GM12864 (cell line): ENCODE data around the gene SSNA1.

Experiments used
- DNase-seq: peaks from one replicate; pipeline ENCODE4 v3.0.0-alpha.2; 2011; ENCODE audit warnings: low read depth
- H3K4me3 ChIP-seq: 2 replicates; pipeline ENCODE4 v1.5.1; 2011; ENCODE audit warnings: mild to moderate bottlenecking, low read depth, low read length, control low read depth
- TF ChIP-seq, protein P1 (sequence below): IDR thresholded peaks from 2 replicates; pipeline ENCODE4 v1.5.1; 2011; ENCODE audit warnings: low read depth, mild to moderate bottlenecking, moderate library complexity, low read length, control low read depth, inconsistent platforms; ENCODE audit errors: missing control alignments

Gene SSNA1

DNA sequence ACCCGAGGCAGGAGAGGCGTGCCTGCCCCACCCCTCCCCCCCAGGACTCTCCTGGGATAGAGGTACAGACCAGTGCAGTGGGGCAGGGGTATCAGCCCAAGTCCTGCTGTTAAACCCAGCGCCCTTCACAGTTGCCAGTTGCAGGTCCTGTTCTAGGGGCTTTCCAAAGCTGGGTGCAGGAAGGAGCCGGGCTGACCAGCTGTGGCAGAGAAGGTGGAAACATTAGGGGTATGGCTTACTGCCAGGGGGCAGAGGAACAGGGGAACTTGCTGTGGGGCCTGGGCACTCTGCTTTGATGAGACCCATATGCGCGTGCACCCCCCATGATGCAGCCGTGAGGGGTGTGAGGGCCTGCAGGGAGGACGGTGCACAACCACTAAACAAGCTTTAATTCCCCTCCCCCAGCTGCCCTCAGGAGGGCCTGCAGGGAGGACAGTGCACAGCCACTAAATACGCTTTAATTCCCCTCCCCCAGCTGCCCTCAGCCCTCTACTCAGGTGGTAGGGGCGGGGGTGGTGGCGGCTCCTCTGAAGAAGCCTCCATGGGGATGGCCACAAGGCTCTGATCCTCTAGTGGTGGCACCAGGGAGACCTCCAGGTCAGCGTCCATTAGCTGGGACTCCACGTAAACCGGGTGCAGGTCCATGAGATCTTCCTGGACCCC is 17.9 kb upstream of the SSNA1 start:
- TF ChIP-seq, protein P1, sequence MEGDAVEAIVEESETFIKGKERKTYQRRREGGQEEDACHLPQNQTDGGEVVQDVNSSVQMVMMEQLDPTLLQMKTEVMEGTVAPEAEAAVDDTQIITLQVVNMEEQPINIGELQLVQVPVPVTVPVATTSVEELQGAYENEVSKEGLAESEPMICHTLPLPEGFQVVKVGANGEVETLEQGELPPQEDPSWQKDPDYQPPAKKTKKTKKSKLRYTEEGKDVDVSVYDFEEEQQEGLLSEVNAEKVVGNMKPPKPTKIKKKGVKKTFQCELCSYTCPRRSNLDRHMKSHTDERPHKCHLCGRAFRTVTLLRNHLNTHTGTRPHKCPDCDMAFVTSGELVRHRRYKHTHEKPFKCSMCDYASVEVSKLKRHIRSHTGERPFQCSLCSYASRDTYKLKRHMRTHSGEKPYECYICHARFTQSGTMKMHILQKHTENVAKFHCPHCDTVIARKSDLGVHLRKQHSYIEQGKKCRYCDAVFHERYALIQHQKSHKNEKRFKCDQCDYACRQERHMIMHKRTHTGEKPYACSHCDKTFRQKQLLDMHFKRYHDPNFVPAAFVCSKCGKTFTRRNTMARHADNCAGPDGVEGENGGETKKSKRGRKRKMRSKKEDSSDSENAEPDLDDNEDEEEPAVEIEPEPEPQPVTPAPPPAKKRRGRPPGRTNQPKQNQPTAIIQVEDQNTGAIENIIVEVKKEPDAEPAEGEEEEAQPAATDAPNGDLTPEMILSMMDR: no peak
- H3K4me3 ChIP-seq: no peak overlapping the region
- DNase-seq: no peak

DNA sequence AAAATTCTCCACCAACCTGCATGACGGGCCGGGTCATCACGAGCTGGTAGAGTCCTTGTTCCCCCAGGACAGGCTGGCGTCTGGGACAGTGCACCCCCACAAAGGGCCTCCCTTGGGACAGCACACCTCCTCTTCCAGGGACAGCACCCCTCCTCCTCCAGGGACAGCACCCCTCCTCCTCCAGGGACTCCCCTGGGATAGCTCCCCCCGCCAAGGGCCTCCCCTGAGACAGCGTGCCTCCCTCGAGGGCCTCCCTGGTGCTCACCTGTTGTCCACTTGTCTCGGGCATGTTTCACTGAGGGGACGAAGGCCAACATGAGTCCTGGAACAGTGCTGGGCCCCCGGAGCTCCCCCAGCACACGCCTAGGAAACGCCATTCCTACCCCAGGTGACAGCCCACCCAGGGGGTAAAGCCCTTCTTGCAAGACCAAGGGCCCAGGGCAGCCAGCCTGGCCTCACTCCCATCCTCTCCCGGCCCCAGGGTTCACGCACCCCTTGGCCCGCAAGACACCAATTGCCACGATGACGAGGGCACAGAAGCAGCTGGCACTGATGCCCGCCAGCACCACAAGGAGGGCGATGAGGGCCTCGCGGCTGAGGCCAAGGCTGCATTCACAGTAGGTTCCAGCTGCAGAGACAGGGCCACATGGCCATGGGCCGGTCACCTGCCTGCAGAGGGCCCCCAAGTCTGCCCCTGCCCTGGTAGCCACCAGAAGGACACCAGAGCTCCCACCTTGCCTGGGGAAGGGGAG is 17.2 kb upstream of the SSNA1 start:
- H3K4me3 ChIP-seq: no peak overlapping the region
- TF ChIP-seq, protein P1: no peak
- no peak for DNase-seq

DNA sequence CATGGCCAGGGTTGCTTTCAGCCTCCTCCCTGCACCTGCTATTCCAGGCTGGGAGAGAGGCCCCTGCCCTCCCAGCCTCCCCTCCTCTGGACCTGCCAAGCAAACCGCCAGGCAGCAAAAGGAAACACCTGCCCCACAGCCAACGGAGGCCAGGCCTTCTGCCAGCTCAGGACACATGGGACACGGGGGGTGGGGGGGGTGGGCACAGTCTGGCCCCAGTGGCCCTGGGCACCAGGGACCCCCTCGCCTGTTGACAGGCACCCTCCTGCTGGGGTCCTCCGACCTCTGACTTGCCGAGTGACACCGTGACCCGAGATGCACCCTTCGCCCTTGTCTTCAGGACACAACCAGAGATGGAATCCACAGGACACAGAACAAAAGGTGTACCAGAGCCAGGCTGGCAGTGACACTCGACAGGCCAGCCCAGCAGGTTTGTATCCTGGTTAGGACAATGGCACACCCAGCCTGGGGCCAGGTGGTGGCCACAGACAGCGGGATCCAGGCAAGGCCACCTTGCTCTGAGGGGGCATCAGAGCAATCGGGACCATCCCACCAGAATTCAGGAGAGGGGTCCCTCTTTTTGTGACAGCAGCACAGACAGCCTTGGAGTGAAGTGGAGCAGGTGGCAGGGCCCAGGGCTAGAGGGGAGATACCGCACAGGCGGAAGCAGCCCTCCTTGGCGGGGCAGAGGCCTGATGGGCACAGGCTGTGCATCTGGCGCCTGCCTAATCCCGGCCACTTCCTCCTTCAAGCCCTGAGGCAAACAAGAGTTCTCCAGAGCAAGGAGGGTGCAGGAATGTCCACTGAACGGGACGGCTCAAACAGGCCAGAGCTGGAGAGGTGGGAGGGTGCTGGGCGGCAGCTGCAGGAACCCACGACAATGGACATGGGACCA is 15.3 kb upstream of the SSNA1 start:
- TF ChIP-seq, protein P1: no peak
- H3K4me3 ChIP-seq: no peak overlapping the region
- no peak for DNase-seq

DNA sequence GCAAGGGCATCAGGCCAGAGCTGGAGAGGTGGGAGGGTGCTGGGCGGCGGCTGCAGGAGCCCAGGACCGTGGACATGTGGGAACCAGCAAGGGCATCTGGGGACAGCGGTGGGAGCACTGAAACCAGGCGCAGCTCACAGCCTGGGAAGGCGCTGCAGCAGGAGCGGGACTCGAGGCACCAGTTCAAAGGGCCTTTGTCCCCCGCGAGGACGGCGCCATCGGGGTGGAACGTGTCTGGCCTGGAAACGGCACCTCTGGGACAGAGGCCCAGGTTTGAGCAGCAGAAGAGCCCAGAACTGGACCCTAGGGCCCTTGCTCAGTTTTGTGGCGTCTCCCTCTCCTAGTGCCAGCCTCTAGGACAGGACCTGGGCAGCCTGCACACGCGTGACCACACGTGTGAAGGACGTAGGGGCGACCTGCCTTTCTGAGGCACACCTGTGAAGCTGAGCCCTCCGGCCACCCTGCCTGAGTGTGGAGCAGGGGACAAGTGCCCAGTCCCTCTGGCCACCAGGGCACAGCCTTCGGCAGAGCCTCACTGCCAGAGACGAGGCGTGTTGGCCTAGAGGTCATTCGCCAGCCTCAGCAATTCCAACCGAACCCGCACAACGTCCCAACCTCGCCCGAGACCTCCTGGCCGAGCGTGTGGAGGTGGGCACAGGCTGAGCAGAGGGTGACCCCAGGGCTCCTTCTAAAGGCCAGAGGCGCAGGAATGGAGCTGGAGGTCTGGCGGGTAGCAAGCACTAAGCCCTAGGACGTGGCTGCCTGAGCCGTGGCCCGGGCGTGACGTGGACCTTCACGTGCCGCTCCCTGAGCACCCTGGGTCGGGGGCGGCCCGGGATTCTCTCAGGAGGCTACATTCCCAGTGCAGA is 14.4 kb upstream of the SSNA1 start:
- no peak overlapping the region for H3K4me3 ChIP-seq
- TF ChIP-seq, protein P1: no peak
- no peak for DNase-seq

DNA sequence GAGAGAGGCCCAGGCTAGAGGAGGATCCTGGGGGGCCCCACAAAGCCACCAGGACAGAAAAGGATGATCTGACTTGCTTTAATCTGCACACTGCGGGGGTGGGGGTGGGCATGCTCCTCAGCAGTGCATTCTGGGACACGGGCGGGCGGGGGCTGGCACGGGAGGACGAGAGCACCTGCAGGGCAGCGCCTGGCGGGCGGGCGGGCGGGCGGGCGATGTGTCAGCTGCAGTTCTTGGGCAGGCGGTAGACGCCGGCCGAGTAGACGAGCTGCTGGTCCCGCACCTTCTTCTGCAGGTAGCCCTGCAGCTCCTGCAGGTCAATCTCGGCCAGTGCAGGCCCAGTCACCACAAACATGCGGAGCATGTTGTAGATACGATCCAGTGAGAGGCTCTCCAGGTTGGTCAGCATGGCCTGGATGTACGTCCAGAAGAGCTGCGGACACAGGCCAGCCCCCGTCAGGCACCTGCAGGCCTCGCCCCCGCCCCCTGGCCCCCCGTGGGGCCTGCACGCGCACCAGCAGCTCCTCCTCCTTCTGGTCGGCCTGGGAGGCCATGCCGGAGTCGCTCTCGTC is 13.7 kb upstream of the SSNA1 start:
- H3K4me3 ChIP-seq: no peak overlapping the region
- TF ChIP-seq, protein P1: no peak

More for the DNA sequence above, 13.7 kb upstream of the SSNA1 start:
- no peak for DNase-seq
